SHP77 treated with DMSO at 0.1 percent for 48 hours (cell line): Measurements from ENCODE around the gene VENTX.

Experiments used
- DNase-seq: peaks from one replicate; lab custom pipeline; 2025; lab: John Stamatoyannopoulos, UW

The VENTX gene

DNA sequence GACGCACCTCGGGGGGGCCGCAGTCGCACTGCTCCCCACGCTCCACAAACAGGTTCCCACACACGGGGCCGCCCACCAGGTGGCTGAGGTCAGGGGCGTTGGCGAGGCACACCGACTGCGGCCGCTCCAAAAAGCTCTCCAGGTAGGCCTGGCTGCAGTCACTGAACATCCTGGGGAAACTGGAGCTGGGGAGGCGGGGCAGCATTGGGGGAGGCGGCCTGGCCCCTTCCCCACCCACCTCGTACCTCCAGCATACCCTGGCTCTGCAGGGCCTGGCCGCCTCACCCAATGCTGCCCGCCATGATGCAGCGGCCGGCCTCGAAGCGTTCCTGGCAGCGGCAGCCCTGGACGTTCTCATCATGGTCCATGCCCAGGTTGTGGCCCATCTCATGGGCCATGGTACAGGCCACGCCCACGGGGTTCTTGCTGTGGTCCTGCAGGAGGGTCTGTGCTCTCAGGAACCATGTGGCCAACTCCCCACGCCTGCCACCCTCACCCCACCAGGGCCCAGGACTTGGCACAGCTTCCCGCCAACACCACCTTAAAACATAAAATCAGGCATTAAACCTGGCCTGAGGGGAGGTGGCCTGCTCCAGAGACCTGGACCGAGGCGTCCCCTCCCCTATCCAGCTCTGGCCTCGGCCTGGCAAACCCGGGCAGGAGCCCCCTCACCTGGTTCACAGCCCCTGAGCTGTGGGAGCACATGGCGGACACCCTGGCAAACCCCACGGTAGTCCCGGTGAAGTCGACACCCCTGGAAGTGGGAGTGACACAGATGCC is 34.1 kb downstream of the VENTX start:
- no peak for DNase-seq

DNA sequence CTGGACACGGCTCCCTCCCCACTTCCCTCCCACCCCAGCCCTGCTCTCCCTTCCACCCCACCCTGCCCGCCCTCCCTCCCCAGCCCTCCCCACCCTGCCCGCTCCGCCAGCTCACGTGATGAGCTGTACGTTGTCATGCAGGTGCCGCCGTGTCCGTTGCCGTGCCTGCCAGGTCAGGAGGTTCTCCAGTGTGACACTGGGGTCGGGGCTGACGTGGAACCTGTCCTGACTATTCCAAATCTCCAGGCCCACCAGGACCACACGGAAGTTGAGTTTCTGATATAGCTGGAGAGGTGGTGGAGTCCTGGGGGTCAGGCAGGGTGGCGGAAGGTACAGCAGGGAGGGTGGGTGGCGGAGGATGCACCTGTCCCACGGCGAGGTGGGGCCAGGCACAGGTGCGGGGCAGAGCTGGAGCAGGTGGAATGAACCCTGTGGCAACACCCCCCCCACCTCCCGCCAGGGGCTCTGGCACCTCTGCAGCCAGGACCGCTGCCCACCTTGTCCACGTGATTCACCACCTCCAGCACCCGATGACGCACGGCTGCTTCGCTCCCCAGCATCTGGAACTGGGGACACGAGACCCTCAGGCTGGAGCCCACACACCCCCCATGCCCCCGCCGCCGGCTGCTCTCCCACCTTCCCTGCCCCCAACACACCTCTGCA is 34.8 kb downstream of the VENTX start:
- DNase-seq, result no peak

GRCh38 chr10:133272964-133273420 is 35.3 kb downstream of the VENTX start:
- no peak for DNase-seq

DNA sequence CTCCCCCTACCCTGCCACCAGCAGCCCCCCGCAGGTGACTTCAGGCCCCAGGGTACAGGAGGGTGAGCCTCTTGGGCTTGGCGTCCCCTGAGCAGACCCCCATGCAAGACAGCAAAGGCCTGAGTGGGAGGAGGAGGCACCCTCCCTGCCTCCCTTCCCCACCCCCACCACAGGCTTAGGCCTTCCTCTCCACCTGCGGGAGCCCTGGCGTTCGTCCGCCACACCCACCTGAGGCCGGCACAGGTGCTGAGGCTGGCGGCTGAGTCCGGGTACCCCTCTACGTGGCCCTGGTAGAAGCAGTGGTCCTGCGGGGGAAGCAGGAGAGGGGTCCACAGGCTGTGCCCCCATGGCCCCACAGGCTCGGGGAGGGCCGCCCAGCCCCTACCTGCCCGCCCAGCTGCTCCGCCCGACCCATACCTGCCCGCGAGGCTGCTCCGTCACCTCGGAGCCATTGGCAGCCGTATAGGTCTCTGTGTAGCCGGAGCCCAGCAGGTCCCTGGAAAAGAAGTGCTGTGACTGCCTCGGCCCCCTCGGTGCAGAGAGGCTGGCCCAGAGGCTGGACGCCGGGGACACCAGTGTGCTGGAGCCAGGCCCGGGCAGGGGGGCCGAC is 36.0 kb downstream of the VENTX start:
- no peak for DNase-seq

DNA sequence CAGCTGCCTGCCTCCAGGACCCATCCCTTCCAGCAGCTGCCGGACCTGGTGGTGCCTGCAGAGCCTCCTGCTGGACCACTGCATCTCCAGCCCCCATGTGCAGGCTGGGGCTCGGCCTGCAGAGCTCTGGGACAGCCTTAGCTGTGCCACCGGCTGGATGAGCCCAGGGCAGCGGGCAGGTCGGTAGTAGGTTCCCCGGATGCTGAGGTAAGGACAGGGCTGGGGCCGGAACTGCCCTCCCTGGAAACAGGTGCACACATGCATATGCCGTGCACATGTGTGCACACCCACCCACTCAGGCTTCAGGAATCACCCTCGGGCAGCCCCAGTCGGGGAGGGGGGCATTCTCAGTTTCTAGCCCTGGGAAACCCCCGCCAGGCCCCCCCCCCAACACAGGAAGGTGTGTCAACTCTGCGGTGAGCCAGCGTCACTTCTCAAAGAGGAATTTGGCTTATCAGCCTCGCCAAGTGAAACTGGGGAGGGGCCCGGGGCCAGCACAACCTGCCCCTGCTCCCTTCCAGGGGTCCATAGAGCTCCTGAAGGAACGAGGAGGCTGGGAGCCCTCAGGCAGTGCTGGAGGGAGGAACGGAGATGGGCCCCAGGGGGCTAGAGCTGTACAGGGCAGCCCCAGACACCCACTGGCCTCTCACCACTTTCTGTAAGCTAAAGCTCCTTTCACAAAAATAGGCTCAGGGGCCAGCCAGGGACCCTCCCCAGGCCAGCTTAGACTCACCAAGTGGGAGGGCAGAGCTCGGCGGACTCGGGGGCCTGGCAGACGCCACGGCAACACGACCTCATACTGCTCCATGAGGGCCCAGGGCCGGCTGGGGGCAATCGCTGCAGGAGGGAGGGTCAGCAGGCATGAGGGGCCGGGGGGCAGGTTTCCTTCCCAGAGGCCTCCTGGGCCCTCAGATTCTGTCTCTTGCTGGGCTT is 37.4 kb downstream of the VENTX start:
- no peak for DNase-seq

DNA sequence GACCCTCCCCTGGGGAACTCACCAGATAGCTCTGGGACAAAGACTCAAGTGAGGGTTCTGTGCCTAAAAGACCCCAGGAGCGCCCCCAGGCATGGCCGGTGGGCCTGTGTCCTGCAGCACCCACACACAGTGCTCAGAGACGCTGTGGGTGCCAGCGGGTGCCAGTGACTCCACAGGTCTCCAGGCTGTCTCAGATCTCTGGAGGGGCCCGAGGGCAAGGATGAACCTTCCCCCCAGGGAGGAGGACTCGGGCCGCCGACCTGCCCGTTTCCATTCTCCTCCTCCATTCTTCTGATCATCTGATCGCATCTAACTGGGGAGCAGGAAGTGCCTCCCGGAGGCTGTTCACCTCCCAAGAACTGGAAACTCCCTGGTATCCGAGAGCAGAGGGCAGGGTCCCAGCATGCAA is 38.0 kb downstream of the VENTX start:
- DNase-seq, result no peak

- DNase-seq, result no peak
These were observed 38.4 kb downstream of the VENTX start for GRCh38 chr10:133276100-133276434.

DNA sequence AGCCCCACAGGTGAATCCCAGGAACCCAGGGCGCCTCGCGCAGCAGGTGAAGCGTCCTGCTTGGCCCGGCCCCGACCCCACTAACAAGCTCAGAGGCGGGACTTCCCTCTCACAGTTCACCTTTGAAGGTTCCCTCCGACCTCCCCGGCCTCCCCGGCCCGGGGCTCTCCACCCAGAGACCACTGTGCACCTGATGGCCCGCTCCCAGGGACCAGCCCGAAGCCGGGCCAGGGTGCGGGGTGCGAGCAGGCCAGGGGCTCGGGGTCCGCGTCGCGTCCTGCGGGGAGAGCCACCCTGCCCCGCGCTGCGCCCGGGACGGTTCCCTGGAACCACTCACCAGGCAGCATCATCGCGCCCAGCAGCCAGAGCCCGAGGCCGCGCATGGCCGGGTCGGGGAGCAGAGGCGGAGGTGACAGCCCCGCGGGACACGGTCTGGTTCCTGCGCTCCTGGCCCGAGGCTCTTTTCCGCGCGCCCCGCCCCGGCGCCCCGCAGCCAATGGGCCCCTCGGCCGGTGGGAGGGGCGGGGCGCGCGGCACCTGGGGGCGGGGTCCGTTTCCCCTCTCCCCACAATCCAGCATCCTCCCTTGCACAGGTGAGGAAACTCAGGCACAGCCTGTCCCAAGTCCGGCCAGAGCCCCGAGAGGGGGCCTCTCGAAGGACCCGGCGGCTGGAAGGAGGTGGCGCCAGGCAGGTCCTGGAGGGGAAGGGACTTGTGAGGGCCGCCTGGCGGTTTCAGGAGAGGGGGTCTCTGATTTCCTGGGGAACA is 39.0 kb downstream of the VENTX start, which contains the start of gene ADAM8:
ADAM8 (minus strand) TSS at position 434 of the 767 bp plus-strand sequence; CDS start at position 383, 51 bp downstream.
- DNase-seq, result no peak

- no peak for DNase-seq
These were observed 39.8 kb downstream of the VENTX start for GRCh38 chr10:133277277-133277992.

DNA sequence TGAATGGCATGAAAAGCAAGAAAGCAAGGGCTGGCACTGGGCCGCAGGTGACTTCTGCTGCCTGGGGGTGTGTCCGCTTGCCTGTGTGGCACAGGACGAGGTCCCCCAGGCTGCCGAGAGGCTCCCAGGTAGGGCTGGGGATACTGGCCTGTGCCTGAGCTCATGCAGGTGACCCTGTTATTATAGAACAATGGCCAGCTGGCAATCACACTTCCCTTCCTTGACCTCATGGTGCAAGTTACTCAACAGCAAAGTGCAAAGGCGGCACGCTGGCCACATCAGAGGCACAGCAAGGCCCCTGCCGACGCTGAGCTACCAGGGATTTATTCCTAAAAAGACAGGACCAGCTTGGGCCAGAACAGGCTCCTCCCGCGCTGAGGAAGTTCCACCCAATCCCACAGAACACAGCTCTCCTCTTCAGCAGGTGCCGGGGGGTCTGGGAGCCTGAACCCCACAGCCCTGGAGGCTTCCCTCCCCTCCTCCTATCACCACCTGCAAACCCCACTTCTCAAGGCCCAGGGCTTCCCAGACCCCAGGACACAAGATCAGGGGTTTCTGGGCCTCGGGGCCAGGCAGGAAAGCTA is 40.4 kb downstream of the VENTX start:
- no peak for DNase-seq

- no peak for DNase-seq
These were observed 41.1 kb downstream of the VENTX start for GRCh38 chr10:133278577-133279265.

- DNase-seq, result no peak
These were observed 41.9 kb downstream of the VENTX start for GRCh38 chr10:133279326-133280226.

GRCh38 chr10:133280391-133281059 is 42.9 kb downstream of the VENTX start:
- no peak for DNase-seq

- DNase-seq, result no peak
These were observed 43.4 kb downstream of the VENTX start for GRCh38 chr10:133281084-133281483.

GRCh38 chr10:133281628-133282372 is 44.1 kb downstream of the VENTX start:
- no peak for DNase-seq

DNA sequence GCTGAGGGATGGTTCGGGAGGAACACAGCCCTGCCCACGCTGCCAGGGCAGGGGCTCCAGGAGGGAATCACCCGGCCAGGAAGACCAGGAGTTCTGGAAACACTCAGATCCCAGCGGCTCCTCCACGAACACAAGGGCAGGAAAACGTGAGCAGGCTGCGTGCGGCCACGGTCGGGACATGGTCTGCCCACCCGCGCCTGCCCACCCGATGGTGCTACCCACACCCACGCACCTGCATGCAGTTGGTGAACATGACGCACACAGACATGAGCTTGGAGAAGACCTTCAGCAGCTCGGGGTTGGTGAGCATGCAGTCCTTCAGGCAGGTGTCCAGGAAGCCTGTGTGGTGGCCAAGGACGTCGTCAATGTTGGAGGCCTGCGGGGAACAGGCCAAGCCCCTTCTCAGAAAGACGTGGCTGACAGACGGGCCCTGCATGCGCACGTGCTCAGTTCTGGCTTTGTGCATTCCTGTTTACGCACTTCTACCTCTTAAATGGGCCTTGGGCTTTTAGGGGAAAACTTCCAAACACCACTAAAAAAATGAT is 45.3 kb downstream of the VENTX start:
- no peak for DNase-seq

DNA sequence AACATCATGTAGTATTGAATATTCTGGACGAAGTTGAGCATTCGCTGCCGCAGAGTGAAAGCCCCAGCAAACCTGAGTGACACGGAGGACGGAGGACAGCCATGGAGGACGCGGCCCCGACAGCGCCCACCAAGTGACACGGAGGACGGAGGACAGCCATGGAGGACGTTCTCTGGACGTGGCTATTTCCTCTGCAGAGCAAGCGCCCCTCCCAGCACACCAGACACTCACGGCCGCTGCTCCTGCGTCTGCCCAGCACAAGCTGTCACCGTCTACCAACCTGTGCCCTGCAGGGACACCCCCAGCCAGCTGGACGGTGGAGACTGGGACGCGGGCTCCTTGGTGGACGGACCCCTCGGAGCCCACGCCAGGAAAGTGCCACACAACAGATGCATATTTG is 46.3 kb downstream of the VENTX start:
- no peak for DNase-seq
